Colonic mucosa (tissue), 4 donors: ENCODE results near the gene IL1RL2. TPM values are rescaled to one million over a fixed set of nuclear protein-coding genes. Genes with fewer than 3 reads are reported as not detected.

ENCODE experiments used
- DNase-seq: peaks from one replicate; pipeline ENCODE4 v3.0.0-alpha.2; 2020
- H3K27ac ChIP-seq: fragments of 200-600 bp; one replicate; pipeline ENCODE4 v1.8.0; 2021
- H3K27me3 ChIP-seq: fragments of 200-600 bp; one replicate; pipeline ENCODE4 v1.8.0; 2021
- H3K36me3 ChIP-seq: fragments of 200-600 bp; one replicate; pipeline ENCODE4 v1.8.0; 2021
- H3K4me1 ChIP-seq: fragments of 200-600 bp; one replicate; pipeline ENCODE4 v1.8.0; 2021; ENCODE audit warnings: mild to moderate bottlenecking
- H3K4me3 ChIP-seq: fragments of 200-600 bp; one replicate; pipeline ENCODE4 v1.8.0; 2021
- H3K9ac ChIP-seq, 2 donors: one replicate each; pipeline ENCODE4 v1.7.0; 2013; ENCODE audit warnings: control low read depth in 2 of 2, low read depth in 2 of 2, low read length in 2 of 2
- H3K9me3 ChIP-seq: fragments of 200-600 bp; one replicate; pipeline ENCODE4 v1.8.0; 2021
- intact Hi-C: fragments of 100-400 bp; cut with DNase I; formaldehyde crosslinking; loops from one replicate; pipeline ENCODE4 v1.14.1; 2022
- total RNA-seq, 2 donors: library from RNA; stranded (reverse); fragmentation: NEBNext Ultra II Directional in 1 of 2; extraction: Animal tissue kit (Norgen Biotek cat#: 25700) in 1 of 2; gene quantifications; one replicate each; pipeline ENCODE4 v1.2.1, GENCODE V29; 2021
- TF ChIP-seq, protein P1 (sequence below): fragments of 200-600 bp; IDR thresholded peaks from one replicate; pipeline ENCODE4 v1.8.0; 2022; ENCODE audit warnings: antibody characterized with exemption, mild to moderate bottlenecking
- donor health status: healthy.
- donor health status: DM: no; HTN: no; CAD: no.
- donor health status: DM: no; HTN: no; CAD: no.

Gene IL1RL2
- total RNA-seq, 2 donors from 2014 or later = 1.9 to 2.8 TPM

DNA sequence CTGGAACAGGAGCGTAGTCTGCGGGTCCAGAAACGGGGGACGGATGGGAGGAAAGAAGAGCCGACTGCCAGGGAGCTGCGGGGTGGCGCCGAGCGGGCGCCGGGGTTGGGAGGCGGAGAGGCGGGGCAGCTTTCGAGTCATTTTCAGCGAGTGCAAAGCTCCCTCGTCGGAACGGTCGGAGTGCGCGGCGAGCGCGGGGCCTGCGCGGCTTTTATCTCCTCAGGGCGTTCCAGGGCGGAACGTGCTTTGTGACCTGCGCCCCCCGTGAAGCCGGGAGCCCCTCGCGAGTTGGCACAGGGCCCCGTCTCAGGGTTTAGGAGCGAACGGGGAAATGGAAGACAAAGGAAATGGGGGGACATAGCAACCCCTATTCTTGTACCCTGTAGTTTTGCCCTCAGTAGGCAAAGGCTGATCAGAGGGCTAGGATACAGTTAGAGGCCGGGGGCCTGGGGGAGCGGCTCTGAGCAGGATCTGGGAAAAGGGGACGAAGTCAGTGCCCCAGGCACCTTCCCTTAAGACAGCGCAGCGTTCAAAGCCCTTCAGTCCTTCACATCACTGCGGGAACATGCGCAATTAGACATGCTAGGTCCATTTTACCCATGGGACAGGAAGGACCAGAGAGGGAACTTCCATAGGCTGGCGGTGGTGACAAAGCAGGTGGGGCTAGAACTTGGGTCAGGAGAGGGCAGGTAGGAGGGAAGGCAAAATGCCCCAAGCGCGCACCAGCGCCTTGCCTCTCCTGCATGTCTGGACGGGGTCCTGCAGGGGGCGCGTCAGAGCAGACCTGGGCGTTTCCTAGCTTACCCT lies 64.4 kb downstream of the IL1RL2 start:
- no peaks in the 10 kb centered on the region for H3K9me3 ChIP-seq
- no peaks in the 10 kb centered on the region for H3K4me1 ChIP-seq
- no peak overlapping the region for H3K27ac ChIP-seq
- intact Hi-C loops = loop anchor here (5.0 kb wide), 1 partner anchor 101 kb away; no protein-coding TSS in a partner anchor
- no peaks in the 10 kb centered on the region for H3K36me3 ChIP-seq
- H3K9ac ChIP-seq = peak overlapping the region; percentile 12 to 51
- H3K4me3 ChIP-seq = peak overlapping the region; percentile 40
- TF ChIP-seq, protein P1, sequence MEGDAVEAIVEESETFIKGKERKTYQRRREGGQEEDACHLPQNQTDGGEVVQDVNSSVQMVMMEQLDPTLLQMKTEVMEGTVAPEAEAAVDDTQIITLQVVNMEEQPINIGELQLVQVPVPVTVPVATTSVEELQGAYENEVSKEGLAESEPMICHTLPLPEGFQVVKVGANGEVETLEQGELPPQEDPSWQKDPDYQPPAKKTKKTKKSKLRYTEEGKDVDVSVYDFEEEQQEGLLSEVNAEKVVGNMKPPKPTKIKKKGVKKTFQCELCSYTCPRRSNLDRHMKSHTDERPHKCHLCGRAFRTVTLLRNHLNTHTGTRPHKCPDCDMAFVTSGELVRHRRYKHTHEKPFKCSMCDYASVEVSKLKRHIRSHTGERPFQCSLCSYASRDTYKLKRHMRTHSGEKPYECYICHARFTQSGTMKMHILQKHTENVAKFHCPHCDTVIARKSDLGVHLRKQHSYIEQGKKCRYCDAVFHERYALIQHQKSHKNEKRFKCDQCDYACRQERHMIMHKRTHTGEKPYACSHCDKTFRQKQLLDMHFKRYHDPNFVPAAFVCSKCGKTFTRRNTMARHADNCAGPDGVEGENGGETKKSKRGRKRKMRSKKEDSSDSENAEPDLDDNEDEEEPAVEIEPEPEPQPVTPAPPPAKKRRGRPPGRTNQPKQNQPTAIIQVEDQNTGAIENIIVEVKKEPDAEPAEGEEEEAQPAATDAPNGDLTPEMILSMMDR = peak; percentile 74
- peak; percentile 81 for DNase-seq
- no peaks in the 10 kb centered on the region for H3K27me3 ChIP-seq

DNA sequence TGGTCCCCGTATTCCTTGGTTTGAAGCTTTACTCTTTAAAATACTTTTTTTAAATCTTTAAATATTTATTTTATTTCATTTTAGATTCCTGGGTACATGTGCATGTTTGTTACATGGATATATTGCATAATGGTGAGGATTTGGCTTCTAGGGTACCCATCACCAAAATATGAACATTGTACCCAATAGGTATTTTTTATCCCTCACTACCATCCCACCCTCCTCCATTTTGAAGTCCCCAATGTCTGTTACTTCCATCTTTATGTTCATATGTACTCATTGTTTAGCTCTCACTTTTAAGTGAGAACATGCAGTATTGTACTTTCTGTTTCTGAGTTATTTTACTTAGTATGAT lies 65.0 kb downstream of the IL1RL2 start:
- Histone ChIP-seq H3K36me3 (no peaks in the 10 kb centered on the region), H3K9ac (no peak overlapping the region), H3K27ac (no peak overlapping the region), H3K4me1 (no peaks in the 10 kb centered on the region), H3K9me3 (no peaks in the 10 kb centered on the region), H3K4me3 (no peak overlapping the region), H3K27me3 (no peaks in the 10 kb centered on the region)
- DNase-seq = no peak
- TF ChIP-seq, protein P1 = peak; percentile 9
- intact Hi-C loops = loop anchor here (5.0 kb wide), 1 partner anchor 100 kb away; no protein-coding TSS in a partner anchor

DNA sequence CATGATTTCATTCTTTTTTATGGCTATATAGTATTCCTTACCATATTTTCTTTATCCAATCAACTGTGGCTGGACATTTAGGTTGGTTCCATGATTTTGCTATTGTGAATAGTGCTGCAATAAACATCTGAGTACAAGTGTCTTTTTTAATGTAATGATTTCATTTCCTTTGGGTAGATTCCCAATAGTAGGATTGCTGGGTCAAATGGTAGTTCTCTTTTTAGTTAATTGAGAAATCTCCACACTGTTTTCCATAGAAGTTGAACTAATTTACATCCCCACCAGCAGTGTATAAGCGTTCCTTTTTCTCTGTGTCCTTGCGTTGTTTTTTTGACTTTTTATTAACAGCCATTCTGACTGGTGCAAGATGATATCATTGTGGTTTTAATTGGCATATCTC lies 65.4 kb downstream of the IL1RL2 start:
- no peak for DNase-seq
- TF ChIP-seq, protein P1 = no peak
- no peaks in the 10 kb centered on the region for H3K4me1 ChIP-seq
- H3K4me3 ChIP-seq = no peak overlapping the region
- no peaks in the 10 kb centered on the region for H3K36me3 ChIP-seq
- H3K27me3 ChIP-seq = no peaks in the 10 kb centered on the region
- no peak overlapping the region for H3K27ac ChIP-seq
- H3K9me3 ChIP-seq = no peaks in the 10 kb centered on the region
- no peak overlapping the region for H3K9ac ChIP-seq
- intact Hi-C loops = loop anchor here (5.0 kb wide), 1 partner anchor 100 kb away; no protein-coding TSS in a partner anchor

DNA sequence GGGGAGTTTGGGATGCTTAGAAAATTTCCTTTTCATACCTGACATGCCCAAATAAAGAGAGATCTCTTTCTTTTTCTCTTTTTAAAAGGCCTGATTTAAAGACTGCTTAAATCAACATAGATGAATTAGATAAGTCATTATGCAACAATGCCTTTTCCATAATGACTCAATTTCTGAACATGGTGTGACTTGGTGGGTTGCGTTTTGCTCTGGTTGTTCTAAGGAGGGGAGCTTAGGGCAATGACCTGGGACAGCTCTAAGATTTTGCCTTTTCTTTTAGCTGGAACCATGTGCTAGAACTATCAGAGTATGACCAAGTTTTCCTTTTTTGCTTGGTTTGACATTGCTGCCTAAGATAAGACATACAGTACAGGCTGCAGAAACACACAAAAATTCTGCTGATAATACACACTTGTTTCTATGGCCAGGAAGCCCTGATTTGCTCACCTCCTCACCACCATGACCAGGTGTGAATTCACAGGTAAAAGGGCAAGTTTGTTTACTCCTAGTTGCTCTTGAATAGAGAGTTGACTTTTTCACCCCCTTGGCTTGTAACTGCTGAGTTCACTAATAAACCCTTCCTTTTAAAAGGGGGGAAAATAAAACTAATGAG lies 66.4 kb downstream of the IL1RL2 start:
- Histone ChIP-seq H3K9me3 (no peaks in the 10 kb centered on the region), H3K36me3 (no peaks in the 10 kb centered on the region), H3K4me1 (no peaks in the 10 kb centered on the region), H3K27me3 (no peaks in the 10 kb centered on the region), H3K27ac (no peak overlapping the region), H3K4me3 (no peak overlapping the region), H3K9ac (no peak overlapping the region)
- intact Hi-C loops = loop anchor here (5.0 kb wide), 1 partner anchor 99 kb away; no protein-coding TSS in a partner anchor
- no peak for DNase-seq
- TF ChIP-seq, protein P1 = no peak

DNA sequence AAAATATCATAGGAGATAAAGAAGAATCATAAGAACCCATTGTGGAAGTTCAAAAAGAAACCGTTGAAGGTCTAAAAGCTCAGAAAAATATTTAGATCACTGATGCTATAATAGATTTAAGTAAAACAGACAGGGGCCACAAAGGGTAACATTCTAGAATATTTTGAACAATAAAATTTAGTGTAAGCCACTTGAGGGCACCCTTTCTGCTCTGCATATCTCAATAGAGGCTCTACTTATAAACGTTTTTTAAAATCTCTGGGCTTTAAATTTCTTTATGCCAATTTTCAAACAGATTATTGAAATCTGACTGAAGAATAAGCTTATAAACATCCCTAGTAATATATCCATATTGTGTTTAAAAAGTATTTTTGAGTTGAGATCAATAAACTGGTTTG lies 66.9 kb downstream of the IL1RL2 start:
- no peak overlapping the region for H3K9ac ChIP-seq
- H3K36me3 ChIP-seq = no peaks in the 10 kb centered on the region
- H3K9me3 ChIP-seq = no peaks in the 10 kb centered on the region
- no peak for DNase-seq
- TF ChIP-seq, protein P1 = no peak
- H3K4me1 ChIP-seq = no peaks in the 10 kb centered on the region
- H3K4me3 ChIP-seq = no peak overlapping the region
- no peak overlapping the region for H3K27ac ChIP-seq
- H3K27me3 ChIP-seq = no peaks in the 10 kb centered on the region
- intact Hi-C loops = loop anchor here (5.0 kb wide), 1 partner anchor 99 kb away; no protein-coding TSS in a partner anchor
